ENCODE results near the gene ANAPC5. TPM values are rescaled to one million over a fixed set of nuclear protein-coding genes. Genes with fewer than 3 reads are reported as not detected.

ANAPC5 gene
- total RNA-seq, 1 donor from 2014 or later = 128 TPM

DNA sequence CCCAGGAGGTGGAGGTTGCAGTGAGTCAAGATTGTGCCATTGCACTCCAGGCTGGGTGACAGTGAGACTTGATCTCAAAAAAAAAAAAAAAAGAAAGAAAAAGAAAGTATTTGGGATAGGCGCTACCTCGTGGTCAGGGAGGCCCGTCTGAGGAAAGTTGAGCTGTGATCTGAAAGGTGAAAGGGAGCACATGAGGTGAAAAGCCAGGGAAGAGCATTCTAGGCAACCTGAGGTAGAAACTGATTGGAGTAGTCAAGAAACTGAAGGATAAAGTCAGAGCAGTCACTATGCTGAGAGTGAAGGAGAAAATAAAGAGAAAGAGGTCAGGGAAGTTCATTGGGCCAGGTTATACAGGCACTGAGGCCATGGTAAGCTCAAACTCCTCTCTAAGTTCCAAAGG is 7.7 kb downstream of the ANAPC5 start:
- no peak overlapping the region for H3K9ac ChIP-seq (ENCODE audit: low read depth in 1 of 3, low read length in 3 of 3)
- peaks cover 27 to 50% (median 45%) of the 10 kb centered on the region in 3 donors for H3K36me3 ChIP-seq (ENCODE audit: control insufficient read depth in 3 of 3, insufficient read depth in 3 of 3, low read length in 3 of 3)
- no peak overlapping the region for H3K27ac ChIP-seq (ENCODE audit: low read depth, low read length)
- H3K4me3 ChIP-seq (ENCODE audit: low read length in 3 of 3) = no peak overlapping the region
- no peaks in the 10 kb centered on the region for H3K9me3 ChIP-seq (ENCODE audit: control insufficient read depth in 3 of 3, low read length in 3 of 3)
- no peaks in the 10 kb centered on the region for H3K4me1 ChIP-seq (ENCODE audit: control insufficient read depth in 3 of 3, insufficient read depth in 3 of 3, low read length in 3 of 3)
- no peaks in the 10 kb centered on the region for H3K27me3 ChIP-seq (ENCODE audit: control insufficient read depth in 3 of 3, insufficient read depth in 3 of 3, low read length in 3 of 3)

DNA sequence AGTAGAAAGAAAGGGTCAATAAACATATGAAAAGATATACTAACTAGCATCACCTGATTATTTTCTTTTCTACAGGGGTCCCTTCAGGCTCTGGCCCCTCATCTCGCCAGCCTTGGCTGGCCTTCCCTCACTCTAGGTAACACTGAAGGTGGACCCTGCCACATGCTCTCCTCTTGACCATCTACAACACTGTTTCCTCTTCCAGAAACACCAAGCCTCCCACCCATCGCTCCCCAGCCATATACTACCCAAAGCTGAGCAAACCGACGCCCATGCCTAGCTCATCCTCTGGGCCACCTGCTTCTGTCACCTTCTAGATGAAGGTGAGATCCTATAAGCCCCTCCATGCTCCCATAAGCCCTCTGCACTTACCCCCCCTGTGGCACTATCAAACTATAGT is 14.8 kb downstream of the ANAPC5 start:
- Histone ChIP-seq H3K9me3 (ENCODE audit: control insufficient read depth in 3 of 3, low read length in 3 of 3) (no peaks in the 10 kb centered on the region), H3K27ac (ENCODE audit: low read depth, low read length) (no peak overlapping the region), H3K4me1 (ENCODE audit: control insufficient read depth in 3 of 3, insufficient read depth in 3 of 3, low read length in 3 of 3) (peaks cover 0 to 2% (median 0%) of the 10 kb centered on the region in 3 donors), H3K27me3 (ENCODE audit: control insufficient read depth in 3 of 3, insufficient read depth in 3 of 3, low read length in 3 of 3) (no peaks in the 10 kb centered on the region), H3K9ac (ENCODE audit: low read depth in 1 of 3, low read length in 3 of 3) (no peak overlapping the region), H3K36me3 (ENCODE audit: control insufficient read depth in 3 of 3, insufficient read depth in 3 of 3, low read length in 3 of 3) (peaks cover 22 to 26% (median 25%) of the 10 kb centered on the region in 3 donors), H3K4me3 (ENCODE audit: low read length in 3 of 3) (no peak overlapping the region)

DNA sequence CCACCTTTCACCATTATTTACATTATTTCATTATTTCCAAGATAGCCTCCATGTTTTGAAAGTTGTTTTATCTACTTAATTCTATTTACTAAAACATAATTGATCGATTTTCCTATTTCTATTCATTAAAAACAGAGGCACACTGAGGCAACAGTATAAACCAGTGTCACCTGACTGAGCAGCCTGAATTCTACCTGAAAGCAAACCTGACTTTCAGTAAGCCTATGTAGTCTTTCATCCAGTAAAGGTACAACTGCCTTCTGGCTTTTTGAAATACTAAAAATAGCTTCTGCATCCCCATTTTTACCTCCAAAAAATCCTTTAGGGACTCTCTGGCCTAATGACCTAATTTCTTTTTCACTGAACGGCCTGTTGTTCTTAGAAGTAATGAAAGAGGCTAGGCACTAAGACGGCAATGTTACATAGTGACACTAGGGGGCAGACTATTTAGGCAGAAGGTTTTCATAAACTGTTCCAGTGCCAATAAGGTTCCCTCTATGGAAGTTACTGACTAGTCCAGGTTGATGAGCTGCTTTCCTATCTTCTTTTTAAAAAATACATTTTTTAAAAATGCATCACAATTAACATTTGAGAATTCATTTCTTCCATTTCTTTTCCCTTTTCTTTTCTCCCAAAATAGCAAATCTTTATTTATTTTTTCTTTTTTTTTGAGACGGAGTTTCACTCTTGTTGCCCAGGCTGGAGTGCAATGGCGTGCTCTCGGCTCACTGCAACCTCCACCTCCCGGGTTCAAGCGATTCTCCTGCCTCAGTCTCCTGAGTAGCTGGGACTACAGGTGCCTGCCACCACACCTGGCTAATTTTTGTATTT is 17.5 kb downstream of the ANAPC5 start:
- Histone ChIP-seq H3K4me1 (ENCODE audit: control insufficient read depth in 3 of 3, insufficient read depth in 3 of 3, low read length in 3 of 3) (peaks cover 0 to 2% (median 0%) of the 10 kb centered on the region in 3 donors), H3K9me3 (ENCODE audit: control insufficient read depth in 3 of 3, low read length in 3 of 3) (no peaks in the 10 kb centered on the region), H3K27ac (ENCODE audit: low read depth, low read length) (no peak overlapping the region), H3K4me3 (ENCODE audit: low read length in 3 of 3) (no peak overlapping the region), H3K27me3 (ENCODE audit: control insufficient read depth in 3 of 3, insufficient read depth in 3 of 3, low read length in 3 of 3) (no peaks in the 10 kb centered on the region), H3K36me3 (ENCODE audit: control insufficient read depth in 3 of 3, insufficient read depth in 3 of 3, low read length in 3 of 3) (peaks cover 30 to 36% (median 34%) of the 10 kb centered on the region in 3 donors), H3K9ac (ENCODE audit: low read depth in 1 of 3, low read length in 3 of 3) (no peak overlapping the region)

DNA sequence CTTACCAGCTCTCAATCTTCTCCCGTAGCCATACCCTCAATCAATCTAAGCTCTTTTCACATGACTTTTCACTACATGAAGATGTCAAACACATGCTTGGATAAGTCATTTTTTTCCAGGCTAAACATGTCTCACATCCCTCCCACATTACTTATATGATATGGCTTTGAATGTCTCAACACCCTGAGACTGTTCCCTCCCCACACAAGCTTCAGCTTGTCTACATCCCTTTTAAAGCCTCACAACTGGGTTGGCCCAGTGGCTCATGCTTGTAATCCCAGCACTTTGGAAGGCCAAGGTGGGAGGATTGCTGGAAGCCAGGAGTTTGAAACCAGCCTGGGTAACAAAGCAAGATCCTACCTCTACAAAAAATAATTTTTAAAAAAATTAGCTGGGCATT is 18.5 kb downstream of the ANAPC5 start:
- Histone ChIP-seq H3K9ac (ENCODE audit: low read depth in 1 of 3, low read length in 3 of 3) (no peak overlapping the region), H3K36me3 (ENCODE audit: control insufficient read depth in 3 of 3, insufficient read depth in 3 of 3, low read length in 3 of 3) (peaks cover 31 to 43% (median 42%) of the 10 kb centered on the region in 3 donors), H3K27ac (ENCODE audit: low read depth, low read length) (no peak overlapping the region), H3K27me3 (ENCODE audit: control insufficient read depth in 3 of 3, insufficient read depth in 3 of 3, low read length in 3 of 3) (no peaks in the 10 kb centered on the region), H3K9me3 (ENCODE audit: control insufficient read depth in 3 of 3, low read length in 3 of 3) (no peaks in the 10 kb centered on the region), H3K4me3 (ENCODE audit: low read length in 3 of 3) (no peak overlapping the region), H3K4me1 (ENCODE audit: control insufficient read depth in 3 of 3, insufficient read depth in 3 of 3, low read length in 3 of 3) (peaks cover 0 to 2% (median 0%) of the 10 kb centered on the region in 3 donors)

DNA sequence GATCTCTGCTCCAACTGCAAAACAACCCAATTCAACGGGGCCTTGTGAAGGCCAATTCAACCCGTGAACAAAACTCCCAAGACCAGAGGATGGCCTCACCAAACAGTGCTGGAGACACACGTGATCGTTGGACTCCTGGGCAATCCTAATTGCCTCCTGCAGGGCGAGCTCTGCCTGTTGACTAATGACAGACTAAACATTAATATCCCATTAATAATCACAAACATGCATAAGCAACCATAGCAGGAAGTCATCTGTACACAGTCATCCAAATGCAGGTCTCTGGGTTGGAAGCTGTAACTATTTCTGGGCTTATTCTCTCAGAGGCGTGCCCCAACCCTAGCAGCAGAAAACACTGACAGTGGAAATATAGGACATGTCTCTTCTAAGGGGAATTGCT is 21.0 kb downstream of the ANAPC5 start:
- Histone ChIP-seq H3K27me3 (ENCODE audit: control insufficient read depth in 3 of 3, insufficient read depth in 3 of 3, low read length in 3 of 3) (no peaks in the 10 kb centered on the region), H3K9me3 (ENCODE audit: control insufficient read depth in 3 of 3, low read length in 3 of 3) (no peaks in the 10 kb centered on the region), H3K4me1 (ENCODE audit: control insufficient read depth in 3 of 3, insufficient read depth in 3 of 3, low read length in 3 of 3) (peaks cover 6 to 10% (median 9%) of the 10 kb centered on the region in 3 donors), H3K27ac (ENCODE audit: low read depth, low read length) (no peak overlapping the region), H3K4me3 (ENCODE audit: low read length in 3 of 3) (no peak overlapping the region), H3K9ac (ENCODE audit: low read depth in 1 of 3, low read length in 3 of 3) (no peak overlapping the region), H3K36me3 (ENCODE audit: control insufficient read depth in 3 of 3, insufficient read depth in 3 of 3, low read length in 3 of 3) (peaks cover 39 to 68% (median 62%) of the 10 kb centered on the region in 3 donors)

DNA sequence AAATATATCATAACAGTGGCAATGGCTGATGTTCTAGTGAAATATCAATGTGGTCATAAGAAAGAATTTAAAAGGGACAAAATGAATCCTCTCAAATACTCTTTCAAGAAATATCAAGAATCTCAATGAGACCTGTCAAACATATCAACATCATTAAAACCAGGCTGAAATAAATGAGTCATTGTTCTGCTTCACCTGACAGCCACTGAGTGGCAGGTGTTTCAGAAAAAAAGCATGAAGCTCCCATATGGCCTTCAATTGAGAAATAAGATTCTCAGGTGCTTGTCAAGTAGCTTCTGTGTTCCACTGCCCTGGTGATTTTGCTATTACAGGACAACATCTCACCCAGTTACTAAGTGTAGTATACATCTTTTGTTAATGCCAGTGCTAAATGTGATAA is 21.5 kb downstream of the ANAPC5 start:
- Histone ChIP-seq H3K9ac (ENCODE audit: low read depth in 1 of 3, low read length in 3 of 3) (no peak overlapping the region), H3K27ac (ENCODE audit: low read depth, low read length) (no peak overlapping the region), H3K9me3 (ENCODE audit: control insufficient read depth in 3 of 3, low read length in 3 of 3) (no peaks in the 10 kb centered on the region), H3K36me3 (ENCODE audit: control insufficient read depth in 3 of 3, insufficient read depth in 3 of 3, low read length in 3 of 3) (peaks cover 41 to 72% (median 66%) of the 10 kb centered on the region in 3 donors), H3K4me3 (ENCODE audit: low read length in 3 of 3) (no peak overlapping the region), H3K4me1 (ENCODE audit: control insufficient read depth in 3 of 3, insufficient read depth in 3 of 3, low read length in 3 of 3) (peaks cover 6 to 10% (median 9%) of the 10 kb centered on the region in 3 donors), H3K27me3 (ENCODE audit: control insufficient read depth in 3 of 3, insufficient read depth in 3 of 3, low read length in 3 of 3) (no peaks in the 10 kb centered on the region)

DNA sequence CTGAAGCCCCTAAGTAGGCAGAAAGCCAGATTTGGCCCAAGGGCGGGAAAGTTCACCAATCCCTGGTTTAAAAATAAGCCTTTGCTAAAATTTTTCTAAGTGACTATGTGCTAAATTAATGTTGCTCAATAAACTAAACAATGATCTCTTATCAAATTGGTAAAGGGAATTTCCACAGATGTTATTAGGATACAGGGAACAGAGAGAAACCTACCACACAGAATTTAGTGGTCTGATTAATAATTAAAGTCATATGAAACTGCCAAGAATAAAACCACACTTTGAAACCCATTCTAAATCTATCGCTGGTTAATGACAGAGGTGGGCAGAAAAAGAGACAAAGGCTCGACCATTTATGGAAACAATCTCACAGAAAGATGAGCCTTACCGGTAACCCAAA is 22.0 kb downstream of the ANAPC5 start:
- H3K27me3 ChIP-seq (ENCODE audit: control insufficient read depth in 3 of 3, insufficient read depth in 3 of 3, low read length in 3 of 3) = no peaks in the 10 kb centered on the region
- H3K4me1 ChIP-seq (ENCODE audit: control insufficient read depth in 3 of 3, insufficient read depth in 3 of 3, low read length in 3 of 3) = peaks cover 6 to 10% (median 9%) of the 10 kb centered on the region in 3 donors
- H3K9me3 ChIP-seq (ENCODE audit: control insufficient read depth in 3 of 3, low read length in 3 of 3) = no peaks in the 10 kb centered on the region
- H3K36me3 ChIP-seq (ENCODE audit: control insufficient read depth in 3 of 3, insufficient read depth in 3 of 3, low read length in 3 of 3) = peaks cover 38 to 70% (median 66%) of the 10 kb centered on the region in 3 donors
- H3K27ac ChIP-seq (ENCODE audit: low read depth, low read length) = no peak overlapping the region
- H3K9ac ChIP-seq (ENCODE audit: low read depth in 1 of 3, low read length in 3 of 3) = no peak overlapping the region
- H3K4me3 ChIP-seq (ENCODE audit: low read length in 3 of 3) = no peak overlapping the region

DNA sequence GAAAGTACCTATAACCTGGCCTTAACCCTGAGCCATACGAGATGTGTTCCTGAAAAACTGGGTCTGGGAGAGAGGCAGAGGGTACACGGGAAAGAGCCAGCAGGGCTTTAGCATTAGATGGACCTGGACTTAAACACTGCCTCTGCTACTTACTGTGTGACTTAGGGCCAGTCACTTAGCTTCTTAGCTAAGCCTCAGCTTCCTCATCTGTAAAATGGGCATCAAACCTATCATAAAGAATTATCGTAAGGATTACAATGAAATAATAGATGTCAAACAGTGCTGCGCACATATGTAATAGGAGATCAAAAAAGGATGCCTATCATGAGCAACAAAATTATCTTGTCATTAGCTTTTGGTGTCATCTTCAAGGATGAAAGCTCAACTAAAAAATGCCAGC is 23.6 kb downstream of the ANAPC5 start:
- Histone ChIP-seq H3K4me1 (ENCODE audit: control insufficient read depth in 3 of 3, insufficient read depth in 3 of 3, low read length in 3 of 3) (peaks cover 6 to 10% (median 7%) of the 10 kb centered on the region in 3 donors), H3K27me3 (ENCODE audit: control insufficient read depth in 3 of 3, insufficient read depth in 3 of 3, low read length in 3 of 3) (no peaks in the 10 kb centered on the region), H3K4me3 (ENCODE audit: low read length in 3 of 3) (no peak overlapping the region), H3K36me3 (ENCODE audit: control insufficient read depth in 3 of 3, insufficient read depth in 3 of 3, low read length in 3 of 3) (peaks cover 40 to 73% (median 64%) of the 10 kb centered on the region in 3 donors), H3K9me3 (ENCODE audit: control insufficient read depth in 3 of 3, low read length in 3 of 3) (no peaks in the 10 kb centered on the region), H3K9ac (ENCODE audit: low read depth in 1 of 3, low read length in 3 of 3) (no peak overlapping the region), H3K27ac (ENCODE audit: low read depth, low read length) (no peak overlapping the region)

DNA sequence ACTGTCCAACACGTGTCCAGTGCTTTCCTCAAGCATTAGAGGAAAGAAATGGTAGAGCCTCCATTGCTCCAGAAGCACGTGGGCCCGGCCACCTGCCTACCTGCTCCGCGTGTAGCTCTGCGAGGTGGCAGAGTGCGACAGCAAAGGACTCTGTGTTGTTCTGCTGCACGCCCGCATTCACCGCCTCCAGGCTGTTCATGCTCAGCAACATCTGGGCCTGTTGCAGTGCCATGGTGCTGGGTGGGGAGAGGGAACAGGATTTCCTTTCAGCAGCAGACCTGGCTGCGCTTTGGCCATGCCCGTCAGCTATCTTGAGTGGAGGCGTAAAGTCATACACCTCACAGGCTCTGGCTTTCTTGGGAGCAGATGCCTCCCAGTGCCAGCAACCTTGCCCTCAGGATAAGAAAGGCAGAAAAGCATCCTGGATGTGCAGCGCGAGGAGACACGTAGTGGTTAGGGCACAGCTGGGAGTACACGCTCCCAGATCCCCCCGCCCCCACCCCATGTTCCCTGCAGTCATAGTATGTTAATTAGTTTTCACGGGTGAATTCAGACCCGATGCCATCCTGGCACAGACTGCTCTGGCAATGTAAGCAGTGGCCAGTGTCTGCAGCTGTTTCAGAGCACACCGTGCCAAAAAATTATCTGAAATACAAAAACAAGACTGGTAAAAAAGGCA is 25.1 kb downstream of the ANAPC5 start:
- peak overlapping the region; percentile 12 for H3K27ac ChIP-seq (ENCODE audit: low read depth, low read length)
- peaks cover 6 to 10% (median 7%) of the 10 kb centered on the region in 3 donors for H3K4me1 ChIP-seq (ENCODE audit: control insufficient read depth in 3 of 3, insufficient read depth in 3 of 3, low read length in 3 of 3)
- peaks cover 43 to 67% (median 66%) of the 10 kb centered on the region in 3 donors for H3K36me3 ChIP-seq (ENCODE audit: control insufficient read depth in 3 of 3, insufficient read depth in 3 of 3, low read length in 3 of 3)
- H3K9ac ChIP-seq (ENCODE audit: low read depth in 1 of 3, low read length in 3 of 3) = peak overlapping the region in 1 of 3 donors; percentile 33
- H3K4me3 ChIP-seq (ENCODE audit: low read length in 3 of 3) = no peak overlapping the region
- no peaks in the 10 kb centered on the region for H3K9me3 ChIP-seq (ENCODE audit: control insufficient read depth in 3 of 3, low read length in 3 of 3)
- H3K27me3 ChIP-seq (ENCODE audit: control insufficient read depth in 3 of 3, insufficient read depth in 3 of 3, low read length in 3 of 3) = no peaks in the 10 kb centered on the region

DNA sequence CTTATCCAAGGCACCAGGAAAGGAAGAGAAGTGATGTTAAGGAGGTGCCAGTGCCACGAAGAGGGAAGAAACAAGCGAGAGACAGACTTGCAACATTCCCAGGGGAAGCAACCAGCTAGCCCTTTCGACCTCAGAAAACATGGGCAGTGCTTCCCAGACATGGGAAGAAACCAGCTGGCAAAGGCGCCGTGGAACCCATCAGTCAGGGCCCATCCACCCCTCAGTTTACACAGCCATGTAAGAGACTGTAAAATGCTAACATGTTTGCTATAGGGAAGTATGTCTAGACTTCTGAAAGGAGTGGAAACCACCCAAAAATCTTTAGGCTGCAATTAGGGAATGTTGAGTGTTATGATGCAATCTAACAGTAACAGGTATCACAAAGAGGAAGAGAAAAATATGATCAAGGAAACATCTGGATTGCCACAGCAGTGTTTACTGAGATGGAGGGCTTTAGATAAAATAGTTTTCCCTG is 26.3 kb downstream of the ANAPC5 start:
- no peaks in the 10 kb centered on the region for H3K27me3 ChIP-seq (ENCODE audit: control insufficient read depth in 3 of 3, insufficient read depth in 3 of 3, low read length in 3 of 3)
- peaks cover 6 to 10% (median 7%) of the 10 kb centered on the region in 3 donors for H3K4me1 ChIP-seq (ENCODE audit: control insufficient read depth in 3 of 3, insufficient read depth in 3 of 3, low read length in 3 of 3)
- H3K4me3 ChIP-seq (ENCODE audit: low read length in 3 of 3) = no peak overlapping the region
- no peak overlapping the region for H3K9ac ChIP-seq (ENCODE audit: low read depth in 1 of 3, low read length in 3 of 3)
- no peaks in the 10 kb centered on the region for H3K9me3 ChIP-seq (ENCODE audit: control insufficient read depth in 3 of 3, low read length in 3 of 3)
- H3K36me3 ChIP-seq (ENCODE audit: control insufficient read depth in 3 of 3, insufficient read depth in 3 of 3, low read length in 3 of 3) = peaks cover 39 to 59% (median 59%) of the 10 kb centered on the region in 3 donors
- no peak overlapping the region for H3K27ac ChIP-seq (ENCODE audit: low read depth, low read length)

Measured in skeletal muscle tissue (tissue), 4 donors.